ENCODE data around the gene ROR2.

- TF ChIP-seq, protein P1, sequence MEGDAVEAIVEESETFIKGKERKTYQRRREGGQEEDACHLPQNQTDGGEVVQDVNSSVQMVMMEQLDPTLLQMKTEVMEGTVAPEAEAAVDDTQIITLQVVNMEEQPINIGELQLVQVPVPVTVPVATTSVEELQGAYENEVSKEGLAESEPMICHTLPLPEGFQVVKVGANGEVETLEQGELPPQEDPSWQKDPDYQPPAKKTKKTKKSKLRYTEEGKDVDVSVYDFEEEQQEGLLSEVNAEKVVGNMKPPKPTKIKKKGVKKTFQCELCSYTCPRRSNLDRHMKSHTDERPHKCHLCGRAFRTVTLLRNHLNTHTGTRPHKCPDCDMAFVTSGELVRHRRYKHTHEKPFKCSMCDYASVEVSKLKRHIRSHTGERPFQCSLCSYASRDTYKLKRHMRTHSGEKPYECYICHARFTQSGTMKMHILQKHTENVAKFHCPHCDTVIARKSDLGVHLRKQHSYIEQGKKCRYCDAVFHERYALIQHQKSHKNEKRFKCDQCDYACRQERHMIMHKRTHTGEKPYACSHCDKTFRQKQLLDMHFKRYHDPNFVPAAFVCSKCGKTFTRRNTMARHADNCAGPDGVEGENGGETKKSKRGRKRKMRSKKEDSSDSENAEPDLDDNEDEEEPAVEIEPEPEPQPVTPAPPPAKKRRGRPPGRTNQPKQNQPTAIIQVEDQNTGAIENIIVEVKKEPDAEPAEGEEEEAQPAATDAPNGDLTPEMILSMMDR (conservative IDR thresholded peaks at IDR 0.05; ENCODE audit: low read depth in 2 of 2): peak; percentile 62 to 85
- TF ChIP-seq REST (IDR thresholded peaks at IDR 0.05; ENCODE audit: unreplicated experiment) (no peak), EZH2phosphoT487 (IDR thresholded peaks at IDR 0.05; ENCODE audit: unreplicated experiment) (no peak), EZH2 (IDR thresholded peaks at IDR 0.05; ENCODE audit: low read depth, unreplicated experiment) (no peak), ZNF331 (CRISPR knock-in tag; IDR thresholded peaks at IDR 0.05; ENCODE audit: low read depth) (no peak), POLR2AphosphoS5 (IDR thresholded peaks at IDR 0.05; ENCODE audit: low read depth) (no peak), CREB1 (CRISPR knock-in tag; IDR thresholded peaks at IDR 0.05; ENCODE audit: low read depth) (no peak), JUNB (IDR thresholded peaks at IDR 0.05; ENCODE audit: unreplicated experiment) (no peak), ETS1 (IDR thresholded peaks at IDR 0.05) (no peak), ZNF114 (CRISPR knock-in tag; IDR thresholded peaks at IDR 0.05) (no peak), STAT1 (IDR thresholded peaks at IDR 0.05; ENCODE audit: unreplicated experiment) (no peak), NANOG (IDR thresholded peaks at IDR 0.05; ENCODE audit: borderline replicate concordance) (no peak)
- TF ChIP-seq, protein P2, sequence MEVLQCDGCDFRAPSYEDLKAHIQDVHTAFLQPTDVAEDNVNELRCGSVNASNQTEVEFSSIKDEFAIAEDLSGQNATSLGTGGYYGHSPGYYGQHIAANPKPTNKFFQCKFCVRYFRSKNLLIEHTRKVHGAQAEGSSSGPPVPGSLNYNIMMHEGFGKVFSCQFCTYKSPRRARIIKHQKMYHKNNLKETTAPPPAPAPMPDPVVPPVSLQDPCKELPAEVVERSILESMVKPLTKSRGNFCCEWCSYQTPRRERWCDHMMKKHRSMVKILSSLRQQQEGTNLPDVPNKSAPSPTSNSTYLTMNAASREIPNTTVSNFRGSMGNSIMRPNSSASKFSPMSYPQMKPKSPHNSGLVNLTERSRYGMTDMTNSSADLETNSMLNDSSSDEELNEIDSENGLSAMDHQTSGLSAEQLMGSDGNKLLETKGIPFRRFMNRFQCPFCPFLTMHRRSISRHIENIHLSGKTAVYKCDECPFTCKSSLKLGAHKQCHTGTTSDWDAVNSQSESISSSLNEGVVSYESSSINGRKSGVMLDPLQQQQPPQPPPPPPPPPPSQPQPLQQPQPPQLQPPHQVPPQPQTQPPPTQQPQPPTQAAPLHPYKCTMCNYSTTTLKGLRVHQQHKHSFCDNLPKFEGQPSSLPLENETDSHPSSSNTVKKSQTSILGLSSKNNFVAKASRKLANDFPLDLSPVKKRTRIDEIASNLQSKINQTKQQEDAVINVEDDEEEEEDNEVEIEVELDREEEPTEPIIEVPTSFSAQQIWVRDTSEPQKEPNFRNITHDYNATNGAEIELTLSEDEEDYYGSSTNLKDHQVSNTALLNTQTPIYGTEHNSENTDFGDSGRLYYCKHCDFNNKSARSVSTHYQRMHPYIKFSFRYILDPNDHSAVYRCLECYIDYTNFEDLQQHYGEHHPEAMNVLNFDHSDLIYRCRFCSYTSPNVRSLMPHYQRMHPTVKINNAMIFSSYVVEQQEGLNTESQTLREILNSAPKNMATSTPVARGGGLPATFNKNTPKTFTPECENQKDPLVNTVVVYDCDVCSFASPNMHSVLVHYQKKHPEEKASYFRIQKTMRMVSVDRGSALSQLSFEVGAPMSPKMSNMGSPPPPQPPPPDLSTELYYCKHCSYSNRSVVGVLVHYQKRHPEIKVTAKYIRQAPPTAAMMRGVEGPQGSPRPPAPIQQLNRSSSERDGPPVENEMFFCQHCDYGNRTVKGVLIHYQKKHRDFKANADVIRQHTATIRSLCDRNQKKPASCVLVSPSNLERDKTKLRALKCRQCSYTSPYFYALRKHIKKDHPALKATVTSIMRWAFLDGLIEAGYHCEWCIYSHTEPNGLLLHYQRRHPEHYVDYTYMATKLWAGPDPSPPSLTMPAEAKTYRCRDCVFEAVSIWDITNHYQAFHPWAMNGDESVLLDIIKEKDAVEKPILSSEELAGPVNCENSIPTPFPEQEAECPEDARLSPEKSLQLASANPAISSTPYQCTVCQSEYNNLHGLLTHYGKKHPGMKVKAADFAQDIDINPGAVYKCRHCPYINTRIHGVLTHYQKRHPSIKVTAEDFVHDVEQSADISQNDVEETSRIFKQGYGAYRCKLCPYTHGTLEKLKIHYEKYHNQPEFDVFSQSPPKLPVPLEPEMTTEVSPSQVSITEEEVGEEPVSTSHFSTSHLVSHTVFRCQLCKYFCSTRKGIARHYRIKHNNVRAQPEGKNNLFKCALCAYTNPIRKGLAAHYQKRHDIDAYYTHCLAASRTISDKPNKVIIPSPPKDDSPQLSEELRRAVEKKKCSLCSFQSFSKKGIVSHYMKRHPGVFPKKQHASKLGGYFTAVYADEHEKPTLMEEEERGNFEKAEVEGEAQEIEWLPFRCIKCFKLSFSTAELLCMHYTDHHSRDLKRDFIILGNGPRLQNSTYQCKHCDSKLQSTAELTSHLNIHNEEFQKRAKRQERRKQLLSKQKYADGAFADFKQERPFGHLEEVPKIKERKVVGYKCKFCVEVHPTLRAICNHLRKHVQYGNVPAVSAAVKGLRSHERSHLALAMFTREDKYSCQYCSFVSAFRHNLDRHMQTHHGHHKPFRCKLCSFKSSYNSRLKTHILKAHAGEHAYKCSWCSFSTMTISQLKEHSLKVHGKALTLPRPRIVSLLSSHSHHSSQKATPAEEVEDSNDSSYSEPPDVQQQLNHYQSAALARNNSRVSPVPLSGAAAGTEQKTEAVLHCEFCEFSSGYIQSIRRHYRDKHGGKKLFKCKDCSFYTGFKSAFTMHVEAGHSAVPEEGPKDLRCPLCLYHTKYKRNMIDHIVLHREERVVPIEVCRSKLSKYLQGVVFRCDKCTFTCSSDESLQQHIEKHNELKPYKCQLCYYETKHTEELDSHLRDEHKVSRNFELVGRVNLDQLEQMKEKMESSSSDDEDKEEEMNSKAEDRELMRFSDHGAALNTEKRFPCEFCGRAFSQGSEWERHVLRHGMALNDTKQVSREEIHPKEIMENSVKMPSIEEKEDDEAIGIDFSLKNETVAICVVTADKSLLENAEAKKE (CRISPR knock-in tag; IDR thresholded peaks at IDR 0.05): no peak
These were observed 28.8 kb upstream of the ROR2 start for GRCh38 chr9:91978740-91979414.

All from GM23338 (cell line).